ENCODE measurements around the gene ALS2. TPM values are rescaled to one million over a fixed set of nuclear protein-coding genes. Genes with fewer than 3 reads are reported as not detected.

The ALS2 gene
- polyA plus RNA-seq, 1 of the 3 experiments (the other 2 are of a cell fraction): 11.6 TPM

- Histone ChIP-seq H3F3A (replicated peaks; ENCODE audit: insufficient read depth) (no peaks in the 10 kb centered on the region), H3K9me3 (no peaks in the 10 kb centered on the region), H3K79me2 (ENCODE audit: insufficient read depth) (no peaks in the 10 kb centered on the region), H3K9ac (no peak overlapping the region), H3K27me3 (ENCODE audit: insufficient read depth) (no peaks in the 10 kb centered on the region), H3K4me3 (ENCODE audit: low read depth in 2 of 2, low read length in 1 of 2) (no peak overlapping the region), H3K9me2 (no peaks in the 10 kb centered on the region), H3K4me1 (ENCODE audit: control insufficient read depth in 1 of 2, insufficient read depth in 2 of 2, low read depth in 1 of 2, low read length in 1 of 2) (peaks cover 6 to 9% of the 10 kb centered on the region in 2 experiments; a peak in 2 of 4 replicates), H3K27ac (ENCODE audit: low read depth in 2 of 2, low read length in 1 of 2) (no peak overlapping the region), H2AFZ (ENCODE audit: low read depth) (no peak overlapping the region), H4K20me1 (ENCODE audit: insufficient read depth) (no peaks in the 10 kb centered on the region), H3K4me2 (no peak overlapping the region), H3K36me3 (replicated peaks in 1 of 2; ENCODE audit: control insufficient read depth in 1 of 2, insufficient read depth in 2 of 2, low read length in 1 of 2) (no peaks in the 10 kb centered on the region)
- DNase-seq: no peak
- ChIA-PET CTCF (interaction anchor here (0.6 kb wide), 1 partner anchor 28 kb away, joined by 3 read pairs; no protein-coding TSS in a partner anchor), POLR2A (no interaction called here)
- 59% methylated on average over 1 of the region's 1 CpG for WGBS (ENCODE audit: low lambda C conversion rate)
- no peak for TF ChIP-seq TAF1 (IDR thresholded peaks at IDR 0.05; ENCODE audit: borderline replicate concordance, low read depth, low read length)
Measured at GRCh38 chr2:201824212-201824611, 43.5 kb upstream of the ALS2 start.

- no peaks in the 10 kb centered on the region for H3K27me3 ChIP-seq (ENCODE audit: insufficient read depth)
- no peaks in the 10 kb centered on the region for H4K20me1 ChIP-seq (ENCODE audit: insufficient read depth)
- no peak overlapping the region for H3K4me2 ChIP-seq
- no peaks in the 10 kb centered on the region for H3K79me2 ChIP-seq (ENCODE audit: insufficient read depth)
- no peak for TF ChIP-seq RCOR1 (IDR thresholded peaks at IDR 0.05; ENCODE audit: low read length)
- TF ChIP-seq MXI1 (IDR thresholded peaks at IDR 0.05; ENCODE audit: low read depth, low read length): no peak
- TF ChIP-seq ELF1 (IDR thresholded peaks at IDR 0.05): no peak
- no peak for TF ChIP-seq RAD21 (IDR thresholded peaks at IDR 0.05; ENCODE audit: low read length)
- no peak for TF ChIP-seq TEAD4 (IDR thresholded peaks at IDR 0.05; ENCODE audit: borderline replicate concordance, insufficient read depth)
- TF ChIP-seq EZH2phosphoT487 (IDR thresholded peaks at IDR 0.05; ENCODE audit: borderline replicate concordance, low read depth): no peak
- no peak for TF ChIP-seq MEF2A (IDR thresholded peaks at IDR 0.05; ENCODE audit: borderline replicate concordance, low read depth)
- TF ChIP-seq USF1 (IDR thresholded peaks at IDR 0.05; ENCODE audit: borderline replicate concordance, low read depth): no peak; the same call in 1 of the 2 replicates
- TF ChIP-seq NRF1 (IDR thresholded peaks at IDR 0.05; ENCODE audit: low read depth, low read length): no peak
- no peak for TF ChIP-seq CTCF (IDR thresholded peaks at IDR 0.05)
- no peak for TF ChIP-seq USF2 (IDR thresholded peaks at IDR 0.05; ENCODE audit: borderline replicate concordance, low read depth, low read length)
- TF ChIP-seq SIN3A (IDR thresholded peaks at IDR 0.05; ENCODE audit: borderline replicate concordance, low read depth, low read length): no peak
- no peak for TF ChIP-seq IRF3 (IDR thresholded peaks at IDR 0.05; ENCODE audit: low read depth, low read length)
- no peak for TF ChIP-seq FOXM1 (IDR thresholded peaks at IDR 0.05; ENCODE audit: low read depth)
- TF ChIP-seq GABPA (IDR thresholded peaks at IDR 0.05; ENCODE audit: low read depth): no peak
- TF ChIP-seq MAX (IDR thresholded peaks at IDR 0.05; ENCODE audit: low read depth): no peak
- TF ChIP-seq POLR2AphosphoS5 (IDR thresholded peaks at IDR 0.05; ENCODE audit: low read depth, low read length): no peak
- no peak for TF ChIP-seq GATA2 (CRISPR knock-in tag; IDR thresholded peaks at IDR 0.05)
- peaks cover 0 to 9% of the 10 kb centered on the region in 2 experiments; a peak in 2 of 4 replicates for H3K4me1 ChIP-seq (ENCODE audit: control insufficient read depth in 1 of 2, insufficient read depth in 2 of 2, low read depth in 1 of 2, low read length in 1 of 2)
- no peaks in the 10 kb centered on the region for H3F3A ChIP-seq (replicated peaks; ENCODE audit: insufficient read depth)
- H3K9me2 ChIP-seq: no peaks in the 10 kb centered on the region
- POLR2A ChIA-PET: no interaction called here
- CTCF ChIA-PET: interaction anchor here (1.0 kb wide), 1 partner anchor 26 kb away, joined by 3 read pairs; no protein-coding TSS in a partner anchor
- H3K27ac ChIP-seq (ENCODE audit: low read depth in 2 of 2, low read length in 1 of 2): peak overlapping the region in 1 of 2 experiments; percentile 60; a peak in 2 of 4 replicates
- 87% methylated on average over 5 of the region's 5 CpGs for WGBS (ENCODE audit: low lambda C conversion rate)
- no peak for DNase-seq
- no peaks in the 10 kb centered on the region for H3K9me3 ChIP-seq
- H2AFZ ChIP-seq (ENCODE audit: low read depth): no peak overlapping the region
- H3K4me3 ChIP-seq (ENCODE audit: low read depth in 2 of 2, low read length in 1 of 2): no peak overlapping the region
- H3K36me3 ChIP-seq (replicated peaks in 1 of 2; ENCODE audit: control insufficient read depth in 1 of 2, insufficient read depth in 2 of 2, low read length in 1 of 2): no peaks in the 10 kb centered on the region
- H3K9ac ChIP-seq: no peak overlapping the region
Measured at GRCh38 chr2:201821080-201821479, 40.3 kb upstream of the ALS2 start.
